Erythroblast (primary cell): Measurements from ENCODE around the gene PDCD1.
A peak's percentile ranks its signal among the peaks of the same experiment; 100 is the strongest.

Experiments used
- DNase-seq, 2 experiments: peaks; one replicate each; lab custom pipeline; 2025; lab: John Stamatoyannopoulos, UW
- GATA1 ChIP-seq: IDR thresholded peaks from 2 replicates; pipeline ENCODE4 v1.6.1; 2011; ENCODE audit warnings: low read depth, mild to moderate bottlenecking, control low read depth, low read length, moderate library complexity
- POLR2A ChIP-seq: IDR thresholded peaks from 2 replicates; pipeline ENCODE4 v1.6.1; 2011; ENCODE audit warnings: mild to moderate bottlenecking, low read length

Gene PDCD1

GRCh38 chr2:241900251-241901017 is 41.7 kb upstream of the PDCD1 start:
- DNase-seq = no peak
- TF ChIP-seq POLR2A (no peak), GATA1 (no peak)

DNA sequence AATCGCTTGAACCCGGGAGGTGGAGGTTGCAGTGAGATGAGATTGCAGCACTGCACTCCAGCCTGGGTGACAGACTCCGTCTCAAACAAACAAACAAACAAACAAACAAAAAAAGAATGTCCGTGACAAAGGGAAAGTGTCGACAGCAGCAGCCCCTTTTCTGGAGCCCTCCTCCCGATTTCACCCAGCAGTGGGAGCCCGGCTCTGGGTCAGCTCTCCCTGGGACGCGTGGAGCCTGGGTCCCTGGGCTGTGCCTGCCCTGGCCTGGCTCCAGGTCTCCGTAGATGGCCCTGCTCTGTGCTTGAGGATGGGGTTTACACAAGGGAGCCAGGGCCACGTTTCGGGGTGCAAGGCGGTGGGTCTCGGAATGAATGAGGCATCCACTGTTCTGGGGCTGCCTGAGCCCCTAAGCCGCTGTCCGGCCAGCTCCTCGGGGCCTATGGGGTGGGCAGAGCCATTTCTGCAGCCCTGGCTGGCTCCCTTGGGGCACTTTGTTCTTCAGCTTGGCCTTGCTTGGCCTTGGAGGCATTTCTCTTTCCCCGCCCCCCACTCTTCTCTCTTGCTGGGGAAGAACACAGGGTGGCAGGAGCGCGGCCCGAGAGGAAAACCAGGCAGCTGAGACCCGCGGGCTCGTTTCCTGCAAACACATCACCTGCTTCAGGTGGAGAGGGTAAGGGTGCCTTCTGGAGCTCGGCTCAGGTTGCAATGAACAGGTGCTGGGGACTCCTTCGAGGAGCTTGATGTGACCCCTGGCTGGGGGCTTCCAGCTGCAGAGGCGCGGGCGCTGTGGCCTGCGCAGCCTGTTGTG is 40.0 kb upstream of the PDCD1 start:
- TF ChIP-seq POLR2A (no peak), GATA1 (no peak)
- no peak for DNase-seq

DNA sequence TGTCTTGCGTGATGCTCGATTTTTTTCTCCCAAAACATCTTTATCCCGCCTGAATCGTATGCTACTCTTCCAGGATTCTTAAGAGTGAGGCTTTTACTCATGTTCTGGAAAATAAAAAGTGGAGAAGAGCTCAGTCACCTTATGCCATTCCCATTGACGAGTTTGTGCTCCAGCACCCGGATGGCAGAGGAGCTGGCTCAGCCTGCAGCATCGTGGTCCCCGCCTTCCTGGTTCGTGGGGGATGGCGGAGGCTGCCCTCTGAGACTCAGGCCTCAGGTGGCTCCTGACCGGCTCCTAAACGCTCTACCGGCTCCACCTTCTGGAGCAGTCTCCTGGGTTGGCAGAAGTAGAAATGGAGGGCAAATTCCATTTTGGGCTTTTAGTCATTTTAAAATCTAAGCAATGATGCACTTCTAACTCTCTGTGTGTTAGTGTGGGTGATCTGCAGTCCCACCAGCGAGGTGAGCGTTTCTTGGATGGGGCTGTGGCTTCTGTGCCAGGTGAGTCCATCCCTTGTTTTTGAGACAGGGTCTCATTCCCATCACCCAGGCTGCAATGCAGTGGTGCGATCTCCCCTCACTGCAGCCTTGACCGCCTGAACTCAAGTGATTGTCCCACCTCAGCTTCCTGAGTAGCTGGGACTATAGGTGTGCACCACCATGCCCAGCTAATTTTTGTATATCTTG is 38.7 kb upstream of the PDCD1 start:
- TF ChIP-seq POLR2A (no peak), GATA1 (no peak)
- DNase-seq = no peak

DNA sequence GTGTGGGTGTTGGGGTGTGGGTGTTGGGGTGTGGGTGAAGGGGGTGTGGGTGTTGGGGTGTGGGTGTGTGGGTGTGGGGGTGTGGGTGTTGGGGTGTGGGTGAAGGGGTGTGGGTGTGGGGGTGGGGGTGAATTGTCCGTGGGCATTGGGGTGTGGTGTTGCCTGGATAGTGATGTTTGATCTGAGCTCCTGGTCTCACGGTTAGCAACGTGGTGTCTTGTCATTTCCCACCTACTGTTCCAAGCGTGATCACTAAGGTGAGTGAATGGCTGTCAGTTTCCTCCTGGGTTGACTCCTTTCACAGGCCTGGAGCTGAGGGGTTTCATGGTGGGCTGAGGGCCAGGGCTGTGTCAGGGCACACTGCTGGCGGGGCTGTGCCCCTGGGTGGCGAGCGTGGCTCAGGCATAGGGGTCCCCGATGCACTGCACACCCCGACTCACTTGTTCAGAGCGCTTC is 38.1 kb upstream of the PDCD1 start:
- TF ChIP-seq POLR2A (no peak), GATA1 (no peak)
- no peak for DNase-seq

DNA sequence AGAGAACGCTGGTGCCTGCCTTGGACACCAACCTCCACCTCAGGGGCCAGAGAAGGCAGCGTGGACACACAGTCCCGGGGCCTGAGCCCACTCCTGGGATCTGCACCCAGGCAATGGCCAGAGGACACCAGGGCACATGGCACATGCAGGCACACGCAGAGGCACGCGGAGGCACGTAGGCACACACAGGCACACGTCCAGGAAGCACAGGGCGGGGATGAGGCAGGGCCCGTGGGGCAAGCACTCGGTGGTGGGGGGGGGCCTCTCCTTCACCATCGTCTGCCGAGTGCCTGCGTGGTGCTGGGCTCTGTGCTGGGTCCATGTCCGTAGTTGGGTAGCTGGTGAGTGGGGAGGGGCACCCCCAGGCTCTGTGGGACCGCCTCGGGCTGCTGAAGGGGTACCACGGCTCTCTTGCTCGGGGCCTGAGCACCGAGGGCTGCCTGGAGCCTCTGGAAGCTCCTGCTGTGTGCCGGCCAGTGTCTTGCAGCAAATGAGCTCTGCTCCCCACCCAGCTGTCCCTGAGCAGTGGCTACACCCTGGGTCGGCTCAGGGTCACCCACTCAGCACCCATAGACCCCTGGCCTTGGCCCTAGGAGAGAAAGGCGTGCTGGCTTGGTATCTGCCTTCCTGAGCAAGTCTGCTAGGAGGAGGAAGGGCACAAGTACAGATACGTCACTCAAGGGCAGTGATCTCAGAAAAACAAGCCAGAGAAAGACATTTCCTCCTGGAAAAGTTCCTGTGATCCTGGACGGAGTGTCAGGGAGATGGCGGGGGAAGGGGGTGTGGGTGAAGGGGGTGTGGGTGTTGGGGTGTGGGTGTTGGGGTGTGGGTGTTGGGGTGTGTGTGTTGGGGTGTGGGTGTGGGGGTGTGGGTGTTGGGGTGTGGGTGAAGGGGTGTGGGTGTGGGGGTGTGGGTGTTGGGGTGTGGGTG is 37.3 kb upstream of the PDCD1 start:
- TF ChIP-seq POLR2A = no peak
- no peak for TF ChIP-seq GATA1
- peak; percentile 13 to 33 for DNase-seq

DNA sequence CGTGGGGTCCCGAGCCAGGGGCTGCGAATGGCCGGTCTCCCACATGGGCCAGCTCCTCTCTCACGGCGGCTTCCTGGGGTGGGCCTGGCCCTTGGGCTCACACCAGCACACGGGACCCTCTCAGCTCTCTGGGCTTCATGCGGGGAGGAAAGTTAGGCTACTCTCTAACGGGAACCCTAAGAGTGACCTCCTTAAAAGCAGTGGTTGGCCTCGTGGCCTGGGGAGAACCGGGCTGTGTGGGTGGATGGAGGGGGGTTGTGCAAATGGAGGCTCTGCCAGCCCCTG is 36.7 kb upstream of the PDCD1 start:
- DNase-seq = no peak
- TF ChIP-seq POLR2A = no peak
- no peak for TF ChIP-seq GATA1

DNA sequence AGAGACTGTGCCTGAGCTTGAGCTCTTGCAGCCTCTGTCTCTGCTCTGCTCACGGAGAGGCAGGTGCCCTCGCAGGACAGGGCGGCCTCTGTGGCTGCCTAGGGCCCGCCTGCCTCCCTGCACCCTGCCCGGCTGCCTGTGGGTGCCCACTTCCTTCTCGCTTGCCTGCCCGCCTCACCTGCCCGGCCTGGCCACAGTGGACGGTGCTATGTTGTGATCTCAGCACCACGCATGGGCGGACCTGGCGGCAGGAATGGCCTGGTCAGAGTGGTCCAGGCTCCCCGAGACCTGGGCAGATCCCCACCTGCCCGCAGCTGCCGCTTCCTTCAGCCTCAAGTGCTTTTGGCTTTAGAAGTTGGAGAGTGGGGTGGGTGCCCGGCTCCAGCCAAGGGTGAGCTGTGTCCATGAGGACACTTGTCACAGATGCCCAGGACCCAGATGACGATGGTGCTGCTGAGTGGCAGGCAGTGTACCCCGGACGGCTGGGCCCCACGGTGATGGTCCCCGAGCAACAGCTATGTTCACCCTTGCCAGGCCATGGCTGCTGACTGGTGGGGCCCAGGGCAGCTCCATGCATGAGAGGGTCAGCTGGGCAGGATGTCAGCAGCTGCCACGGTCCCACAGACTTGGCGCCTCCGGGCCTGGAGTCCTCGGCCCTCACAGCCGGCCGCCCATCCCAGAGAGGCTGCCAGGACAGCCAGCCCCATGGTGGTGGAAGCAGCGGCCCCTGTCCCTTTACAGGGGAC is 36.2 kb upstream of the PDCD1 start:
- no peak for DNase-seq
- TF ChIP-seq POLR2A = no peak
- no peak for TF ChIP-seq GATA1

DNA sequence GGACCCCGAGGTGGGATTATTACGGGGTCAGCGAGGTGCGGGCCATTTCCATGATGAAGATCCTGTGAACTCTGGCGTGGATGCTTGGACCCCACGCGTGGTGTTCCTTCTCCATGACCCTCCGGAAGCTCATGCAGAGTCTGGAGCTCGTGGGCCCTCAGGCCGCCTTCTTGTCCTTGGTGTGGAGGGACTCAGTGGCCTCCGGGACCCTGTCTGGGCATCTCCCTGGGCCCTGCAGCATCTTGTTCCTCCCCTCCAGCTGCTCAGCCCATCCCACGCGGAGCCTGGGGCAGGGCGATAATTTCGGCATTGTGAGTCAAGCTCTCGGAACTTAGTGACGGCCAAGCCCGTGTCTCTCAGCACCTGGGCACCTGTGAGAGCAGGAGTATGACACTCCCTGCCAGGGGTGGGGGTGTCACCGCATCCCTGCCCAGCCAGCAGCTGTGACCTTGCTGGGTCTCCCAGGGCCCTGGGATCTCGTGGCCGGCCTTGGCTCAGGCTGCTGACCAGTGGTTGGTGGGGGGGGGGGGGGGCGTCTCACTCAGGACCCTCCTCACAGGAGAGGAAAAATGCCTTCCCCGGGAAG is 35.5 kb upstream of the PDCD1 start:
- TF ChIP-seq POLR2A = no peak
- TF ChIP-seq GATA1 = no peak
- DNase-seq = no peak

DNA sequence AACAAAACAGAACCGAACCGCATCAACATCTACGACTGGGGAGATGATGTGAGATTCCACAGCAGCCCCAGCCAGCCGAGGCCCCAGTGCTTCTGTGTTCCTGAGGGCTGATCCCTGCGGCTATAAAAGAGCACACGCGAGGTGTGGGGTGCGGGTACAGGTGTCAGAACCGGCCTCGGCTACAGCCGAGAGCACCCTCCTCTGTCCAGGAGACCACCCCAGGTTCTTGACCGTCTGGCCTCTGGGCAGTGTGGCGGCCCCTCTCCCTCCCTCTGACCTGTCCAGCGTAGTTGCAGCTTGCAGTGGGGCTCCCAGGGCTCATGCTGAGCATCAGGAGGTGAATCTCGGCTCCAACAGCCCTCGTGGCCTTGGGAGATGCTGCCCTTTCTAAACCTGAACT is 34.6 kb upstream of the PDCD1 start:
- no peak for TF ChIP-seq GATA1
- no peak for TF ChIP-seq POLR2A
- no peak for DNase-seq

GRCh38 chr2:241892299-241893137 is 33.8 kb upstream of the PDCD1 start:
- no peak for TF ChIP-seq GATA1
- TF ChIP-seq POLR2A = no peak
- peak in 1 of 2 experiments; percentile 37 for DNase-seq

DNA sequence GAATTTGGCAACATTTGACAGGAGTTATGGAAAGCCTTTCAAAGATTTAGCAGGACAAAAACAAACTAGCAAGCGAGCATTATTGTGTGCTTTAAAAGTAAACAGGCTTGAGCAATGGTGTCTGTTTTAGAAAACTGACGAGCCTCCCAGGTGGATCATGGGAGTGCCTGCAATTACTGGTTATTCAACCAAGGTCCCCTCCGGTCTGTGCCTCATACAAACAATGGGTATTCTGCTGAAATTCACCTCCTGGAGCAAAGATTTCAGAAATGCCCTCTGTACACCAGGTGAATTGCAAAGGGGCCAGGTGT is 33.2 kb upstream of the PDCD1 start:
- DNase-seq = no peak
- TF ChIP-seq POLR2A (no peak), GATA1 (no peak)

GRCh38 chr2:241891315-241891987 is 32.8 kb upstream of the PDCD1 start:
- no peak for TF ChIP-seq POLR2A
- TF ChIP-seq GATA1 = no peak
- DNase-seq = no peak
